Sigmoid colon (tissue), 4 donors: ENCODE results near the gene CLPTM1.

Experiments used
- CTCF ChIP-seq, 4 experiments: fragments of 450-650 bp in 3 of 4; fragments of 200-600 bp in 1 of 4; IDR thresholded peaks; one replicate each; pipeline ENCODE4 v1.5.1; 2016 to 2019; ENCODE audit warnings: antibody characterized with exemption in 4 of 4, mild to moderate bottlenecking in 3 of 4, moderate library complexity in 2 of 4
- EP300 ChIP-seq, 4 donors: sonication (generic); formaldehyde crosslinking; IDR thresholded peaks; one replicate each; pipeline ENCODE4 v1.6.1; 2017; ENCODE audit warnings: antibody characterized with exemption in 4 of 4
- POLR2A ChIP-seq, 2 donors: fragments of 450-650 bp; IDR thresholded peaks; one replicate each; pipeline ENCODE4 v1.6.1; 2016; ENCODE audit warnings: antibody characterized with exemption in 2 of 2, mild to moderate bottlenecking in 2 of 2, moderate library complexity in 2 of 2

- TF ChIP-seq CTCF (IDR thresholded peaks at IDR 0.05) (no peak), POLR2A (IDR thresholded peaks at IDR 0.05) (no peak), EP300 (IDR thresholded peaks at IDR 0.05) (no peak)
These were observed 15.5 kb upstream of the CLPTM1 start for GRCh38 chr19:44939668-44940067.
